DND-41 (cell line): Measurements from ENCODE around the gene ZFP57.

ENCODE experiments used
- ATAC-seq: fragments of 200-7000 bp; cut with Tn5 transposase; 3 replicates; pipeline ENCODE4 v1.9.1; 2021; ENCODE audit warnings: low read depth; ENCODE audit not compliant: insufficient read depth
- DNase-seq: peaks from one replicate; pipeline ENCODE4 v3.0.0-alpha.2; 2020
- H2AFZ ChIP-seq: 2 replicates; pipeline ENCODE4 v1.6.0; 2012; ENCODE audit warnings: low read depth, low read length
- H3K27ac ChIP-seq: 2 replicates; pipeline ENCODE4 v1.5.1; 2012; ENCODE audit warnings: low read length, inconsistent platforms
- H3K27me3 ChIP-seq: fragments of 200-600 bp; sonication (generic); 2 replicates; pipeline ENCODE4 v1.6.0; 2012; ENCODE audit warnings: low read length, mild to moderate bottlenecking, inconsistent platforms; ENCODE audit not compliant: insufficient read depth, poor library complexity
- H3K36me3 ChIP-seq: 2 replicates; pipeline ENCODE4 v1.5.1; 2012; ENCODE audit warnings: low read length, inconsistent platforms; ENCODE audit not compliant: insufficient read depth
- H3K4me1 ChIP-seq: 2 replicates; pipeline ENCODE4 v1.5.1; 2012; ENCODE audit warnings: mild to moderate bottlenecking, low read length; ENCODE audit not compliant: insufficient read depth
- H3K4me2 ChIP-seq: 2 replicates; pipeline ENCODE4 v1.6.0; 2012; ENCODE audit warnings: mild to moderate bottlenecking, moderate library complexity, low read length, inconsistent platforms; ENCODE audit not compliant: insufficient read depth
- H3K4me3 ChIP-seq, 2 experiments: fragments of 200-600 bp in 1 of 2; shearing (Covaris generic) in 1 of 2; 2 replicates each; pipeline ENCODE4 v1.5.1; 2012 to 2016; ENCODE audit warnings: inconsistent platforms in 2 of 2, low read length in 2 of 2, mild to moderate bottlenecking in 2 of 2, low read depth in 1 of 2, moderate library complexity in 1 of 2
- H3K79me2 ChIP-seq: 2 replicates; pipeline ENCODE4 v1.6.0; 2012; ENCODE audit warnings: low read length, inconsistent platforms; ENCODE audit not compliant: insufficient read depth
- H3K9ac ChIP-seq: 2 replicates; pipeline ENCODE4 v1.6.0; 2012; ENCODE audit warnings: low read depth, mild to moderate bottlenecking, inconsistent platforms, low read length, moderate library complexity
- H3K9me3 ChIP-seq: 2 replicates; pipeline ENCODE4 v1.5.1; 2012; ENCODE audit warnings: low read length, moderate library complexity, mild to moderate bottlenecking, inconsistent platforms; ENCODE audit not compliant: insufficient read depth, severe bottlenecking
- H4K20me1 ChIP-seq: 2 replicates; pipeline ENCODE4 v1.6.0; 2012; ENCODE audit warnings: low read length; ENCODE audit not compliant: insufficient read depth
- EZH2 ChIP-seq: IDR thresholded peaks from 3 replicates; pipeline ENCODE4 v1.6.1; 2012; ENCODE audit warnings: borderline replicate concordance, low read depth, mild to moderate bottlenecking, moderate library complexity, low read length, inconsistent platforms; ENCODE audit not compliant: severe bottlenecking
- TF ChIP-seq, protein P1 (sequence below): IDR thresholded peaks from 2 replicates; pipeline ENCODE4 v1.5.1; 2012; ENCODE audit warnings: borderline replicate concordance, low read length, moderate library complexity, mild to moderate bottlenecking; ENCODE audit not compliant: poor library complexity, severe bottlenecking; ENCODE audit errors: extremely low read depth

ZFP57 gene

DNA sequence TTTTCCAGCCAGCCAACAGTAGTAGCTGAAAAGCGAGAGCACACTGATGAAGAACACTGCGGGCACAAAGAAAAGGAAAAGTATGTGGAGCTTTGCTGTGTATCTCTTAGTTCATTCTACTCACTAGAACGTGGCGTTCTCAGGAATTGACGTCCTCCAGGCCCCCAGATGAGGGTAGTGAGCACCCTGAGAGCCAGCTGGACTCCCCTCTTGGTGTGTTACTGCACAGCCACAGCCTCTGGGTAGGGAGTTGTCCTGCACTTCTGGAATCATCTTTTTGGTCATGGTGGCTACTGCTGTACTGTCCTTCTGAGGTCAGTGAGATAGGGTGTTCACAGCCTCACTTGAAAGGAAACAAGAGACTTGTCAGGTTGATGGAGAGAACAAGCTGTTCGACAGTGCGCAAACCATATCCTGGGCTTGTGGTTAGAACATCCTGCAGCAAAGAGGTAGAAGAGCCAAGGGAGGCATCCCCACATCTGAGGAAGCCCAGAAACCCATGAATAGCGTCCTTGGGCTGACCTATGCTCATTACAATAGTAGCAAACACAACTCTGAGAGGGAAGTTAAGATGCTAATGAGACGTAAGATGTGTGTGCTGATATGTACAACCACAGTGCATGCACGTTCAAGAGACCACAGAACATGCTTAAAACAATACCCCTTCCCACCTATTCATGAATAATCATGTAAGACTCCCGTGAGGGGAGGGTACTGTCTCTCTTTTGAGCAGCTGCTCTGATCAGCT, 27.7 kb upstream of the ZFP57 start:
- H3K4me2 ChIP-seq, result peak overlapping the region; percentile 61
- H3K4me3 ChIP-seq, result peak overlapping the region in 1 of 2 experiments; percentile 43; a peak in 2 of 4 replicates
- no peak overlapping the region for H3K27ac ChIP-seq

GRCh38 chr6:29705389-29706231, 24.7 kb upstream of the ZFP57 start:
- Histone ChIP-seq H3K9me3 (no peaks in the 10 kb centered on the region), H3K4me1 (peaks cover 25% of the 10 kb centered on the region), H3K27me3 (peaks cover 18% of the 10 kb centered on the region), H3K36me3 (no peaks in the 10 kb centered on the region), H3K9ac (no peak overlapping the region), H4K20me1 (0 out of 2 replicates have a peak, but pooled peaks cover 6% of the 10 kb centered on the region), H3K27ac (no peak overlapping the region), H3K4me2 (no peak overlapping the region), H2AFZ (no peak overlapping the region), H3K4me3 (no peak overlapping the region), H3K79me2 (no peaks in the 10 kb centered on the region)
- DNase-seq (peak; percentile 21), ATAC-seq (no peak)
- no peak for TF ChIP-seq EZH2
- TF ChIP-seq, protein P1, sequence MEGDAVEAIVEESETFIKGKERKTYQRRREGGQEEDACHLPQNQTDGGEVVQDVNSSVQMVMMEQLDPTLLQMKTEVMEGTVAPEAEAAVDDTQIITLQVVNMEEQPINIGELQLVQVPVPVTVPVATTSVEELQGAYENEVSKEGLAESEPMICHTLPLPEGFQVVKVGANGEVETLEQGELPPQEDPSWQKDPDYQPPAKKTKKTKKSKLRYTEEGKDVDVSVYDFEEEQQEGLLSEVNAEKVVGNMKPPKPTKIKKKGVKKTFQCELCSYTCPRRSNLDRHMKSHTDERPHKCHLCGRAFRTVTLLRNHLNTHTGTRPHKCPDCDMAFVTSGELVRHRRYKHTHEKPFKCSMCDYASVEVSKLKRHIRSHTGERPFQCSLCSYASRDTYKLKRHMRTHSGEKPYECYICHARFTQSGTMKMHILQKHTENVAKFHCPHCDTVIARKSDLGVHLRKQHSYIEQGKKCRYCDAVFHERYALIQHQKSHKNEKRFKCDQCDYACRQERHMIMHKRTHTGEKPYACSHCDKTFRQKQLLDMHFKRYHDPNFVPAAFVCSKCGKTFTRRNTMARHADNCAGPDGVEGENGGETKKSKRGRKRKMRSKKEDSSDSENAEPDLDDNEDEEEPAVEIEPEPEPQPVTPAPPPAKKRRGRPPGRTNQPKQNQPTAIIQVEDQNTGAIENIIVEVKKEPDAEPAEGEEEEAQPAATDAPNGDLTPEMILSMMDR, result peak; percentile 69

More for the DNA sequence above, 27.7 kb upstream of the ZFP57 start:
- Histone ChIP-seq H2AFZ (no peak overlapping the region), H4K20me1 (0 out of 2 replicates have a peak, but pooled peaks cover 4% of the 10 kb centered on the region), H3K36me3 (no peaks in the 10 kb centered on the region), H3K79me2 (no peaks in the 10 kb centered on the region), H3K4me1 (peaks cover 31% of the 10 kb centered on the region), H3K9ac (no peak overlapping the region), H3K27me3 (peaks cover 12% of the 10 kb centered on the region), H3K9me3 (no peaks in the 10 kb centered on the region)
- no peak for TF ChIP-seq EZH2
- TF ChIP-seq, protein P1, result no peak
- ATAC-seq, result peak; percentile 98
- DNase-seq, result peak; percentile 85

- no peaks in the 10 kb centered on the region for H3K9me3 ChIP-seq
- no peaks in the 10 kb centered on the region for H3K36me3 ChIP-seq
- H3K4me3 ChIP-seq, result no peak overlapping the region
- peak; percentile 66 for ATAC-seq
- no peak overlapping the region for H3K4me2 ChIP-seq
- H2AFZ ChIP-seq, result no peak overlapping the region
- no peak overlapping the region for H3K27ac ChIP-seq
- DNase-seq, result peak; percentile 42
- H3K9ac ChIP-seq, result no peak overlapping the region
- 0 out of 2 replicates have a peak, but pooled peaks cover 2% of the 10 kb centered on the region for H4K20me1 ChIP-seq
- peaks cover 20% of the 10 kb centered on the region for H3K27me3 ChIP-seq
- H3K4me1 ChIP-seq, result no peaks in the 10 kb centered on the region
- TF ChIP-seq EZH2, result no peak
- TF ChIP-seq, protein P1, result peak; percentile 68
- no peaks in the 10 kb centered on the region for H3K79me2 ChIP-seq
Observed at GRCh38 chr6:29702519-29703103, 21.7 kb upstream of the ZFP57 start.
